Activated T-helper 1 cell treated with Interleukin-2 at 50 U/mL for 16 hours (primary cell): ENCODE results near the gene CCDC191.

Experiments used
- DNase-seq: peaks from one replicate; pipeline ENCODE4 v3.0.0-alpha.2; 2020; ENCODE audit warnings: low read depth

CCDC191 gene, protein sequence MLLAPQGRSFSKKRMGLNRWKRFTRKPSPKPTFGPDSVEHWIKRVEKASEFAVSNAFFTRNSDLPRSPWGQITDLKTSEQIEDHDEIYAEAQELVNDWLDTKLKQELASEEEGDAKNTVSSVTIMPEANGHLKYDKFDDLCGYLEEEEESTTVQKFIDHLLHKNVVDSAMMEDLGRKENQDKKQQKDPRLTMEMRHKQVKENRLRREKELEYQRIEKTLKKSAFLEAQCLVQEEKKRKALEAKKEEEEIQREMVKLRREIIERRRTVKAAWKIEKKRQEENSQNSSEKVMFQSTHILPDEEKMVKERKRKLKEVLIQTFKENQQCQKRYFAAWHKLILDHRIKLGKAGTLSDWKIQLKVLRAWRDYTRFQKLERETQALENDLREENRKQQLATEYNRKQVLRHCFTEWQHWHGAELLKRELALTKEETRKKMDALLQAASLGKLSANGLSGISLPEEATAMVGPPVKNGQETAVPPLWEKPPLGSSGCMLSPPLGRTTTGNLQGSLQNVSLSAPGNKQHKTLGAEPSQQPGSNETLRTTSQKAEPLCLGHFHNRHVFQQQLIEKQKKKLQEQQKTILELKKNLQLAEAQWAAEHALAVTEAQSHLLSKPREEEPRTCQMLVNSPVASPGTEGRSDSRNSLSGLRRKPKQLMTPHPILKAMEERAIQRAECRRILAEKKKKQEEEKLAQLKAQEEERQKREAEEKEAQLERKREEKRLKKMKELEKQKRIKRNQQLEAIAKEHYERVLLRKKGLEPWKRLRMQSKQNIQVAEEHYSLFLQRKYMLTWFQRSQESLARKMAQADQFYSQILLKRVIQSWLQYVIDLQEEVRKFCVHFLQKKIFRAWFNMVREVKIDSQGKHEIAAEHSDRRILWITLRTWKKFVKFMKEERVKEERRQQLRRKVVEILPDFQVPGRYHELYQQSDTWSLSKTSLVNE

DNA sequence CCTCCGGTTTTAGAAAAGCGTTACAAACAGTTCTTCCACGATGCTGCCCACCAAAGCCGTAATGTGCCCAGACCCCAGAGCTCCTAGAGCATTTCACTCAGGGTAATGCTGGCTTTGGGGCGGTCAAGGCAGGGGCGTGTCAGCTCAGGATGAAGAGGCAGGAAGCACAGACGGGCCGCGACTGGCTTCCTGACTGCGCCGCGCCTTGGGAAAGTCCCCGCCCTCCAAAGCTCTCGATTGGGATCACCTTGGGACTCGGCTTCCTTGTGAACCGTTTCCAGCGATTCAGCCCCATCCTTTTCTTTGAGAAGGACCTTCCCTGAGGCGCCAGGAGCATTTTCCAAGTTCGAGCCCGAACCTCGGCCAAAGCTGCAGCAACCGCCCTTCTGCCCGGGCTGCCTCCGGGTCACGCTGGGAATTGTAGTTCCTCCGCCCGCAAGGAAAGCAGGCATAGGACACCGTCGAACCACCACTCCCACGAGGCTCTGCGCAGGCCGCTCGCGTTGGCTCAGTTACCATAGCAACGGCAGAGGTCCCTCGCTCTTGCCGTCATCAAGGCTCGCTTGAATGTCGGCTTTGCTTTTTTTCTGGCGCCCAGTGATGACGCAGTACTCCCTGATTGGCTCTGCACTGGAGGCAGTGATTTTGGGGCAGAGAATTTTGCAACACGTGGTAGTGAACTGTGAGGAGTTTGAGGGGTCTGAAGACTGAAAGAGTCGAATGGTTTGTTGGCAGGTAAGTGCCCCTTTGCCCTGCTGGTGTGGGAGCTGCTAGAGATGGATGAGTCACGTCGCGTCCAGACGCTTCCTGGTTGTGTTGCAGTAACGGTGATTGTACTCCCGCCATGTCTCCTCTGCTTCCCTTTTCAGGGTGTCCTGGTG lies at the start of gene CCDC191, which contains the start of gene QTRT2:
Gene CCDC191, minus strand, starts transcription at position 397 of the 881 bp plus-strand sequence. Its CDS starts 60 bp downstream, at position 337.
Gene QTRT2, plus strand, starts transcription at position 608 of the 881 bp plus-strand sequence. CDS start 8,521 bp downstream, outside the sequence.
- DNase-seq: peak; percentile 94

DNA sequence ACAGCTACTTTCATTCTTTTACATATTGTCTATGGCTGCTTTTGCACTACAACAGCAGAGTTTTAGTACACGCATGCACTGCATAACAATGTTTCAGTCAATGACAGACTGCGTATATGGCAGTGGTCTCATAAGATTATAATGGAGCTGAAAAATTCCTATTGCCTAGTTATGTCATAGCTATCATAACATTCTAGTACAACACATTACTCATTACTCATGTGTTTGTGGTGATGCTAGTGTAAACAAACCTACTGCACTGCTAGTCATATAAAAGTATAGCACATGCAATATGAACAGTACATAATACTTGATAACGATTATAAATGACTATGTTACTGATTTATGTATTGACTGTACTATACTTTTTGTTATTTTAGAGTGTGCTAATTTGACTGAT lies 48.1 kb upstream of the CCDC191 start:
- no peak for DNase-seq

DNA sequence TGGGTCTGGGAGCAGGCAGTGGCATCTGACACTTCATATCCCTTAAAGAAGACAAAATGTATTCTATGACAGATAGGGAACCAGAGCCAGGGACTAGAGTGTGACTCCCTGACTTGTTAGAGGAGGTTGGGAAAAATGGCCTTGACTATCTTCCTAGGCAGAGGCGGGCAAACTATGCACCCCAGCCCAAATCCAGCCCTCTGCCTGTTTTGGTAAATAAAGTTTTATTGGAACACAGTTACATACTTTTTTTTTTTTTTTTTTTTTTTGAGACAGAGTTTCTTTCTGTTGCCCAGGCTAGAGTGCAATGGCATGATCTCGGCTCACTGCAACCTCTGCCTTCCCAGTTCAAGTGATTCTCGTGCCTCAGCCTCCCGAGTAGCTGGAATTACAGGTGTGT lies 47.5 kb upstream of the CCDC191 start:
- no peak for DNase-seq

DNA sequence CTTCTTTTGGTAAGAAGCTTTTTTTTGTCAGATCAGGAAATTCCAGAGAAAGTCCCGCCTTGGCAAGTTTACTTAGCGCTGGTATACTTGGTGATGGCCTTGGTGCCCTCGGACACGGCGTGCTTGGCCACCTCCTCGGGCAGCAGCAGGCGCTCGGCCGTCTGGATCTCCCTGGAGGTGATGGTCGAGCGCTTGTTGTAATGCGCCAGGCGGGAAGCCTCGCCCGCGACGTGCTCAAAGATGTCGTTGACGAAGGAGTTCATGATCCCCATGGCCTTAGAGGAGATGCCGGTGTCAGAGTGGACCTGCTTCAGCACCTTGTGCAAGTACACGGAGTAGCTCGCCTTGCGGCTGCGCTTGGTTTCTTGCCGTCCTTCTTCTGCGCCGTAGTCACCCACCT lies 46.9 kb upstream of the CCDC191 start:
- DNase-seq: no peak

DNA sequence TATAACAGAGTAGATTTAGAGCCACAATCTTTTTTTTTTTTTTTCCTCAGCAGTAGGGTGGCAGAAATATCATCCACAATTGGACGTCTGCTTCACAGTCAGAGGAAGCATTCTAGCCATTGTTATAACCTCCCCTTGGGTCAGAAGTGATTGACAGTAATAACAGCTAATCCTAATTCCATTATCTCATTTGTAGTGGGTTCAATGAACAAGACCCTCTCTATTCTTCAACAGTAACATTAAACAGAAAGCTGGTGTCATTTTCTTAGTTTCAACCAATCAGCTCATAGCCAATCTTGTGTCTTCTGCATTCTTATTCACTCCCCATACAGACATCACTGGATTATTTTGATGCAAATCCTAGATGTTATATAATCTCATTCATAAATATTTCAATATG lies 44.8 kb upstream of the CCDC191 start:
- no peak for DNase-seq

DNA sequence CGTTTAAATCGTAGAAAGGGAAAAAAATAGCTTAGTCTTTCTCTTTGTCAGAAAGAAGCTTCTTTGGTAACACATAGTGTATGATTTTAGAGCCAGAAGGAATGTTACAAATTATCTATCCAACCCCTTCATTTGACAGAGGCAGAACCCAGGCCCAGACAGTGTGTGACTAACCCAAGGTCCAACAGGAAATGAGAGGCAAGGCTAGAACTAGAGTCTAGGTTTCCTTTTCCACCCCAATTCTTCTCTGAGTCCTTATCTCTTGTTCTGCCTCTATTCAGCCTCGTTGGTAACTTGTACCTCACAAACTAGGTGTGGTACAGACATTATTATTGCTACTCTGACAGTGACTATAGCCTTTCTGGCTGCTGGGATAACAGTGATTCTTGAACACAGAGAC lies 39.5 kb upstream of the CCDC191 start:
- DNase-seq: no peak

DNA sequence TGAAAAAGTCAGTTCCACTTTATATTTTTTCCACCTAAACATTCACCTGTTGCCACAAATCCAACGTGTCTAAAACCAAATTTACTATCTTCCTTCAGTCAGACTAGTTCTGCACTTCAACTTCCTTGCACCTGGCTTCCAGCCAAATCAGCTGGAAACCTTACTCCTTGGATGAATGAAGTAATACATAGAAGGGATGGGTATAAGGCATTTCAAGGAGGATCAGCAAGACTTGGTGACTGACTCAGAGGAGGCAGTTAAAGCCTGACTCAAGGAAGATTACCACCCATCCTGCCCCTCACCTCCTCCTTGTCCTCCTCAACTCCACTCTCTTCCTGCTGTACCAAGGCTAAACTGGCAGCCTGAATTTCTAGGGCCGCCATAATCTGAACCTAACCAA lies 37.3 kb upstream of the CCDC191 start:
- no peak for DNase-seq

DNA sequence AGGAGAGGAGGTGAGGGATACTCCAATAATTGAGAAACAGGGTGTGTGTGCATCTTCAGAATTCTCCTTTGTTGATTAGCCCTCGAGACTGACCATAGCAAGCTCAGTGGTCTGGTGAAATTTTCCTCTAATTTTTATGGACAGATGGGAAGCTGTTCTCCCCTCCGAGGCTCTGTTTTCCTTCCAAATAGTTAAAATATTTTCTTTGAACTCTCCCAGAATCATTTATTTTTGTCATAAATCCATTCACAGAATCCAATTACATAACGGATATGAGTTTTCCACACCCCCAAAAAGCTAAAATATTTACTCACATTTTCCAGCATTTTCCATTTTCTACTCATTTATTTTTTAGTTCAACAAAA lies 36.7 kb upstream of the CCDC191 start:
- DNase-seq: no peak

DNA sequence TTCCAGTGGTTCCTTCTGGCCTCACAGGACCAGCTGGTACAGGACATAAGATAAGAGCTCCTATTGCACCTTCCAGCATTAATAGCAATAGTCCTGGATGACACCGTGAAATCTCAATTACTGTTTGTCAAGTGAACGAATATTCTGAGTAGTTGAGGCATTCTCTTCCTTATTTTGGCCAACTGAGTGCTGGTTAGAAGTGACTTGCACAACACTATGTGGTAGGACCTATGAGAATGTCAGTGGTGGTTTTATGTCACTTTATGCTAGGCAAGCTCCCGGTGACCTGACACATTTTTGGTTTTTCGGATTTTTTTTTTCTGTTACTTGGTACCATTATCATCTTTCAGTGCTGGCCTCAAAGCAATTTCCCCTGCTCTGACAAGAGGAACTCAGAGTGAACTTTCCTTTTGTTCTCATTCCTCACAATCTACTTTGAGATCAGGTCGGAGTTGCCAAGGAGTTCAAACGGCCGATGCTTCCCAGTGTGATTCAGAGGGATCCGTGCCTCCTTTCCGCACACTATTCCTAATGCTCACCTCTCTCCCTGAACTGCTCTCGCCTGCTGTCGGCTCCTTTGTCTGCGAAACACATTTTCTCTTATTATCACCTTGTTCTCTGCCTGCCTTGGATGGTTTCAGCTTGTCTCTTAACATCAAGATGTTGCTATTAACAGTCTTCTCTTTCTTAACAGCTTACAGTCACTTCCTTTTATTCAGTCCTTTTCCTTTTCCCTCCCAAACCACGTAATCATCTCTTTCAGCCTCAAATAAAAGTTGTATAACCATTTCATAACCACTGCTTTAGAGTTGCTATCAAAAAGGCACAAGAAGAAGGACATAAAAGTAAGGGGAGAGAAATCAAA lies 36.1 kb upstream of the CCDC191 start:
- DNase-seq: no peak

DNA sequence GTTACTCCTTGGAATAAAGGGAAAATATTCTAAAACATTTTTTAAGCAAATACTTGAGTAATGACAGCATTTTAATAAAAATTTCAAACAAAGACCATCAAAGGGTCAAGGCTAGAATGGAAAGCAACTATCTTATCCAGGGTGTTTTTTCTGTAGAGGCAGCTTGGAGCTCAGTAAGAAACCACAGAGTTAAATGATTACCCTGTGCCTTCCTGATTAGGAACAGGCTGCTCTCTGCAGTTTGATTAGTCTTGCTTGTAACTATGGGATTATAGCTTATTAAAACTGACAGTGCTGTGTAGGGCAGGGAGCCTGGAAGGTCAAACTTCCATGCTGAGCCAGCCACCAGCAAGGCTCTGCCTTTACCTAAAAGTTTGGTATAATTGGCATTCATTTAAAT lies 33.3 kb upstream of the CCDC191 start:
- DNase-seq: no peak

DNA sequence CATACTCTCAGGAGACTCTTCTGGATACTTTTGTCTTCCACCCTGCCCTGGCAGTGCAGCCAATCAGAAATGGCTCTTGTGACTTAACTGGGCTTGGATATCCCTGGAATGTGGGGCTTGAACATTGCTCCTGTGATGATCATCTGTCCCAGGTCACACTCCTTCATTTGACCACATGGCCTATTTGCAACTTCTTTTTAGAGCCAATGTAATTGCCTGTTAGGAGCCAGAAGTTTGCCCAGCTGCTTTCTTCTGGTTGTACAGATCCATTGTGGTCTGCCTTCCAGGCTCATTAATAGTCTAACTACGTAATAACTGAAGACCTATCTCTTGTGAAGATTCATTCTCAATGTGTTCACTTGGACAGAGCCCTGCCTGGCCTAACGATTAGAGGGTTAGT lies 30.0 kb upstream of the CCDC191 start:
- DNase-seq: no peak

DNA sequence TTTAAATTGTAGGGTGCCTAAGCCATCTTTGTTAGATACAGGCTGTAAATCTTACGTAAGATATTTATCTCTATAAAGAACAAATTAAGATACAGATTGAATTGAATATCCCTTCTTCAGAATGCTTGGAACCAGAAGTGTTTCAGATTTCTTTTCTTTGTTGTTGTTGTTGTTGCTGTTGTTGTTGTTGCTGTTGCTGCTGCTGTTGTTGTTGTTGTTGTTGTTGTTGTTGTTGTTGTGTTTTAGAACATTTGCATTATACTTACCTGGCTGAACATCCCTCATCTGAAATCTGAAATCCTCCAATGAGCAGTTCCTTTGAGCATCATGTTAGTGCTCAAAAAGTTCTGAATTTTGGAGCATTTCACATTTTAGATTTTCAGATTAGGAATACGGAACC lies 26.8 kb upstream of the CCDC191 start:
- DNase-seq: no peak

DNA sequence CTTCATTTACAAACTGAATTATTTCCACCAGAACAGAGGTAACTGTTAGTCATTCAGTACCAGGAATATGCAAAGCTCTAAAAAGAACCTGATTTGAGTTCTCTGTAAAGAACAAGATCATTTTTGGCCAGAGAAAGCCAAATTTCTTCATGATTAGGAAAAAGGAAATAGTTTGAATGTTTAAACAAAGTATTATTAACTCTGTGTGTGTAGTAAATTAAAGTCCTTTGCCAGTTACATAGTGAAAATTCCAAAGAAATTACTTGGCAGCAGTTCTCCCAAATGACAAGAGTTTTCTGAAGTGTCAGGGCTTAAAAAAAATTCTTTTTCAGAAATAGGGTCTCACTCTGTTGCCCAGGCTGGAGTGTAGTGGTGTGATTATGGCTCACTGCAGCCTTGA lies 24.7 kb upstream of the CCDC191 start:
- DNase-seq: no peak

DNA sequence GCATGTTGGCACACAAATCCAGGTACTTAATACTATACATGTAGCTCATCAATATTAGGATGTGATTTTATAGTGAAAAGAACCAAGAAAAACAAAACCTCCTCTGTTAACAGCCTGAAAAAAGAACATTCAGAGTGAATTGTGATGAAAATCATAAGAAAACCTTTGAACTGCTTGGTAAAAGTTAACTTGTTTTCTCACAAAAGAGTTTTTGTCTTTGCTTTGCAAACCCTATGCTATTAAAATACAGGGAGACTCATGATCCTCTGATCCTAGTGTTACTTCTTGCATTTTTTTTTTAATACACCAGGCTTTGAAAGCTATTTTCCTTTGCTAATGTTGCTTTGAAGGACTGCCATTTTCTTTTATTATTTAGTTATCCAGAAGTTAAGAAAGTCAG lies 23.9 kb upstream of the CCDC191 start:
- DNase-seq: no peak

DNA sequence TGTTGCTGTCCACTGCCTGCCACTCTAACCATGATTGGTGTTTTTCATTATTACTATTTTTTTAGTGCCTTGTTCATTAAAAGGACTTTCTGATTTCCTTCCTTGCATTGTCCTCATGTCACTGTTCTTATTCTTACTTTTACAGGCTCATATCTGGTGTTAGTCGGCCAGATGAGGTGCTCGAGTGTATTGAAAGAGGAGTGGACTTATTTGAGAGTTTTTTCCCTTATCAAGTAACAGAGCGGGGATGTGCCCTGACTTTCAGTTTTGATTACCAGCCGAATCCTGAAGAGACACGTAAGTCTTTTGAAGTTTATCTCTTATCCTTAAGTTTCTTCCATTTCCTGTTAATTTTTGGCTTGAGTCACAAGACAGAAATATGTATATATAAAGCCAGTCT lies 23.4 kb upstream of the CCDC191 start:
- DNase-seq: no peak

DNA sequence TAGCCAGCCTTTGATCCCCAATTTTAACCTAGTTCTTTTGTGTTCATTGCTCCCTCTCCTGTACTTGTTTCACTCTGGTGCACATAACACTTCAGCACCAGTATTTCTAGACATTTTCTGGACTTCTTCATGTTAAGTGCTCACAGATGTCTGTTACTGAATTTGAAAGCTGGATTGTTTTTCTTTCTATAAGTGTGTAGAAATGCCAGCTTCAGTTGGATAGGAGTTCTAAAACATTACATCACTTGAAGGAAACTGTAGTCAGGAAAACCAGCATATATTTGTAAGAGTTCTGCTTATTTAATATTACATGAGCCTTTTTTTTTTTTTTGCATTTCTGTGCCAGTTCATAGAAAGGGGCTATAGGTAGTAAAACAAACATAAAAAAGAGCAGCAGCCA lies 21.8 kb upstream of the CCDC191 start:
- DNase-seq: no peak

DNA sequence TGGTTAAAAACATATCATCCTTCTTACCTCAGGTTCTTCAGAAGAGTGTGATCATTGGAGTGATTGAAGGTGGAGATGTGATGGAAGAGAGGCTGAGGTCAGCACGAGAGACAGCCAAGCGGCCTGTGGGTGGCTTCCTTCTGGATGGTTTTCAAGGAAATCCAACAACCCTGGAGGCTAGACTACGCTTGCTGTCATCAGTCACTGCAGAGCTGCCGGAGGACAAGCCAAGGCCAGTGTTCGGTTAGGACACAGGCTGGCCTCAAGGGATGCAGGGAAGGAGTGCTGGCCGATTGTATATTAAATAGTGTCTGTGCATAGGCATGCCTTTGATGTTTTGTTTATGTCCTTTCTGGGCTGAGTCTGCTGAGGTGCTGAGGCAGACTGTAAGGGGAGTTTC lies 20.4 kb upstream of the CCDC191 start:
- no peak for DNase-seq

DNA sequence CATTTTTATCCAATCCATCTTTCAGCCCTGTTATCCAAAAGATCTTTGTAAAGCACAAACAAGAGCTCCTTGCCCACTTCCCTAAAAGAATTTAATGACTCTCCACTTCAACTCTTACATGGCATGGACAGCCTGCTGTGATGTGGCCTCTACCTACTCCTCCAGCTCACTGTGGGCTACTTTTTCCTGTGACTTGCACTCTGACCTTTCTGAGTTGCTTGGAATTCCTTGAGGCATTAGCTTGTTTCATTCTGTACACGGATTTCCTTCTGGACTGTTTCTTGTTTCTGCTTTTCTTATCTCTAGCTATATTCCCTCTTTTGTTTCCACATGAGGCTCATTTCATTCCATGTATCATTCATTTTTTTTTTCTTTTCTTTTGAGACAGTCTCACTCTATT lies 15.5 kb upstream of the CCDC191 start:
- no peak for DNase-seq

DNA sequence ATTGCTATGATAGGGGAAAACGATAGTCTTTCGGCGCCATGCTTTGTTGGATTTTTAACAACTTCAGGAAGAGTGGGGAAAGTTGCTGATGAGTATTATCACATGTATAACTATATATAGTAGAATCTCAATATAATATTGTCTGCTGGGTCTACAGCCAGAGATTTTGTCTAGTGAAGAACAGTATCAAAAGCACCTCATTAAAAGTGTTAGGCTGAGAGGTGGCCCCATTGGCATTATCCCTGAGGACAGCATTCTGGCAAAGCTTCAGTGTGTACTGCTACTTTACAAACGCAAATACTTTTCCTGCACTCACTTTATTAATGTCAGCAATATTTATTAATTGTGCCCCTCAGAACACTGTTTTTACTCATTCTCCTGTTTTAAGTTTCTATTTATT lies 12.0 kb upstream of the CCDC191 start:
- no peak for DNase-seq

DNA sequence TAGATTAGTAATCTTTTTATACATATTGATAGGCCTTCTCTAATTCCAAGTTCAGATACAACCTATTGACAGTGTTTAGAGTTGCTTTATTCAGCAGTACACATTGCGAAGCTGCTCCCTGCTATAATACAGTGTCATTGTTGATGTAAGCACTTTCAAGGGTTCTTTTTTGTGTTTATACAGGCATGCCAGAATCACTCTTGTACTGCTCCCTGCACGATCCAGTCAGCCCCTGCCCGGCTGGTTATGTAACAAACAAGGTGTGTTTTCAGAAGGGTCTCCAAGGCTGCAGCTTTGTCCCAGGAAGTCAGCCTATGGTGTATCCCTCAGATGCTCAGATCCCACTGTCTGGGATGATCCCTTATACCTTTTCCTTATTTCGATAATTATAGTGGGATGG lies 11.5 kb upstream of the CCDC191 start:
- no peak for DNase-seq
